GM18502 (cell line): ENCODE data around the gene OIT3.

ENCODE experiments used
- ATAC-seq: cut with Tn5 transposase; IDR thresholded peaks from one replicate; pipeline ENCODE4 v1.9.1; 2021; ENCODE audit warnings: mild to moderate bottlenecking; ENCODE audit not compliant: unreplicated experiment, poor library complexity

Gene OIT3

GRCh38 chr10:72946963-72947362 is 53.4 kb downstream of the OIT3 start:
- ATAC-seq, result no peak

- no peak for ATAC-seq
These were observed 55.2 kb downstream of the OIT3 start for GRCh38 chr10:72948762-72949161.

- no peak for ATAC-seq
These were observed 58.2 kb downstream of the OIT3 start for GRCh38 chr10:72951760-72952159.

- ATAC-seq, result no peak
These were observed 58.6 kb downstream of the OIT3 start for GRCh38 chr10:72952189-72952588.

- no peak for ATAC-seq
These were observed 59.2 kb downstream of the OIT3 start for GRCh38 chr10:72952642-72953158.

GRCh38 chr10:72953687-72954086 is 60.1 kb downstream of the OIT3 start:
- ATAC-seq, result no peak

- no peak for ATAC-seq
These were observed 60.7 kb downstream of the OIT3 start for GRCh38 chr10:72954230-72954595.

- ATAC-seq, result no peak
These were observed 61.3 kb downstream of the OIT3 start, which contains the start of gene PLA2G12B for GRCh38 chr10:72954596-72955554. TSS of gene PLA2G12B (minus strand) at chr10:72954806. CDS start at chr10:72954685, 121 bp downstream.

- ATAC-seq, result no peak
These were observed 62.5 kb downstream of the OIT3 start for GRCh38 chr10:72956001-72956400.

GRCh38 chr10:72976886-72977285 is 83.3 kb downstream of the OIT3 start:
- ATAC-seq, result no peak

GRCh38 chr10:72979709-72980108 is 86.2 kb downstream of the OIT3 start:
- no peak for ATAC-seq

GRCh38 chr10:72980348-72980747 is 86.8 kb downstream of the OIT3 start:
- no peak for ATAC-seq

GRCh38 chr10:72981028-72981881 is 87.7 kb downstream of the OIT3 start:
- ATAC-seq, result no peak

GRCh38 chr10:72981882-72982529 is 88.5 kb downstream of the OIT3 start:
- ATAC-seq, result no peak
